Transverse colon (tissue), 3 donors: Measurements from ENCODE around the gene KLB.

ENCODE experiments used
- CTCF ChIP-seq, 5 experiments: fragments of 200-600 bp in 3 of 5; fragments of 450-650 bp in 2 of 5; sonication (generic) in 3 of 5; IDR thresholded peaks; 1 replicate in 2 of 5; 2 replicates in 3 of 5; pipeline ENCODE4 v1.5.1; 2016 to 2017; ENCODE audit warnings: antibody characterized with exemption in 5 of 5, inconsistent platforms in 3 of 5, mild to moderate bottlenecking in 2 of 5, moderate library complexity in 1 of 5
- POLR2A ChIP-seq: fragments of 450-650 bp; IDR thresholded peaks from one replicate; pipeline ENCODE4 v1.6.1; 2016; ENCODE audit warnings: antibody characterized with exemption, mild to moderate bottlenecking, moderate library complexity

GRCh38 chr4:39497909-39498726 lies 91.4 kb downstream of the KLB start:
- TF ChIP-seq POLR2A, result no peak
- TF ChIP-seq CTCF (IDR thresholded peaks at IDR 0.05), result no peak
